SU-DHL-6 (cell line): ENCODE data around the gene PTPRN2.

Source experiments
- H2AFZ ChIP-seq: fragments of 200-600 bp; sonication (generic); 2 replicates; pipeline ENCODE4 v1.6.1; 2014; ENCODE audit warnings: low read depth, mild to moderate bottlenecking, moderate library complexity, mixed read lengths, antibody characterized with exemption, low read length; ENCODE audit not compliant: severe bottlenecking
- H3F3A ChIP-seq: fragments of 200-600 bp; shearing (Covaris generic); 2 replicates; pipeline ENCODE4 v1.6.0; 2016; ENCODE audit warnings: antibody characterized with exemption, mild to moderate bottlenecking; ENCODE audit not compliant: insufficient read depth
- H3K27ac ChIP-seq: fragments of 200-600 bp; sonication (generic); 2 replicates; pipeline ENCODE4 v1.5.1; 2016; ENCODE audit warnings: low read depth, mild to moderate bottlenecking, low read length, moderate library complexity, mixed read lengths
- H3K27me3 ChIP-seq: fragments of 200-600 bp; sonication (generic), shearing (Covaris generic); 2 replicates; pipeline ENCODE4 v1.6.0; 2014; ENCODE audit warnings: mild to moderate bottlenecking, low read length
- H3K36me3 ChIP-seq: fragments of 200-600 bp; sonication (generic); 2 replicates; pipeline ENCODE4 v1.6.1; 2014; ENCODE audit warnings: mild to moderate bottlenecking, low read length, mixed read lengths
- H3K4me2 ChIP-seq: fragments of 300-600, 200-600 bp; shearing (Covaris generic), sonication (generic); 2 replicates; pipeline ENCODE4 v1.6.0; 2014; ENCODE audit warnings: low read length, low read depth, mild to moderate bottlenecking; ENCODE audit not compliant: poor library complexity, severe bottlenecking
- H3K4me3 ChIP-seq: fragments of 200-600 bp; sonication (generic); 2 replicates; pipeline ENCODE4 v1.5.1; 2014; ENCODE audit warnings: antibody characterized with exemption, low read length, mild to moderate bottlenecking, mixed read lengths; ENCODE audit not compliant: insufficient read depth, poor library complexity, severe bottlenecking
- H3K79me2 ChIP-seq: fragments of 200-600 bp; sonication (generic); 2 replicates; pipeline ENCODE4 v1.6.1; 2014; ENCODE audit warnings: mild to moderate bottlenecking, low read length, moderate library complexity; ENCODE audit not compliant: insufficient read depth
- H3K9ac ChIP-seq: fragments of 200-600 bp; sonication (generic); 2 replicates; pipeline ENCODE4 v1.7.0; 2014; ENCODE audit warnings: mild to moderate bottlenecking, low read length
- H3K9me2 ChIP-seq: fragments of 200-600 bp; sonication (generic); replicated peaks from 2 replicates; pipeline ENCODE4 v1.6.1; 2014; ENCODE audit warnings: low read length; ENCODE audit not compliant: insufficient read depth
- H3K9me3 ChIP-seq: fragments of 200-600 bp; sonication (generic); 2 replicates; pipeline ENCODE4 v1.6.1; 2014; ENCODE audit warnings: low read length, mixed read lengths; ENCODE audit not compliant: insufficient read depth
- H4K20me1 ChIP-seq: fragments of 200-600 bp; sonication (generic); 2 replicates; pipeline ENCODE4 v1.6.1; 2014; ENCODE audit warnings: low read depth, mild to moderate bottlenecking, antibody characterized with exemption, low read length, moderate library complexity, mixed read lengths
- CTCF ChIP-seq: fragments of 200-600 bp; sonication (generic); IDR thresholded peaks from one replicate; pipeline ENCODE4 v1.5.1; 2017; ENCODE audit warnings: antibody characterized with exemption, mild to moderate bottlenecking, low read length, moderate library complexity; ENCODE audit not compliant: insufficient read depth, poor library complexity, severe bottlenecking
- EZH2phosphoT487 ChIP-seq: fragments of 200-600 bp; sonication (generic), shearing (Covaris generic); conservative IDR thresholded peaks from 2 replicates; pipeline ENCODE4 v1.6.1; 2018; ENCODE audit warnings: mild to moderate bottlenecking, antibody characterized with exemption, low read length, moderate library complexity, mixed read lengths

PTPRN2 gene

GRCh38 chr7:158113321-158114025 is 474.1 kb downstream of the PTPRN2 start:
- H3K9me2 ChIP-seq = no peaks in the 10 kb centered on the region

GRCh38 chr7:158112571-158113320 is 474.9 kb downstream of the PTPRN2 start:
- no peaks in the 10 kb centered on the region for H3K36me3 ChIP-seq
- no peaks in the 10 kb centered on the region for H3F3A ChIP-seq
- H3K9me2 ChIP-seq = no peaks in the 10 kb centered on the region
- H2AFZ ChIP-seq = no peak overlapping the region
- no peaks in the 10 kb centered on the region for H4K20me1 ChIP-seq
- H3K79me2 ChIP-seq = no peaks in the 10 kb centered on the region
- no peak overlapping the region for H3K4me3 ChIP-seq
- H3K4me2 ChIP-seq = no peak overlapping the region
- no peaks in the 10 kb centered on the region for H3K9me3 ChIP-seq
- no peak for TF ChIP-seq CTCF
- no peak for TF ChIP-seq EZH2phosphoT487
- no peak overlapping the region for H3K27ac ChIP-seq
- H3K9ac ChIP-seq = no peak overlapping the region
- H3K27me3 ChIP-seq = no peaks in the 10 kb centered on the region

More at GRCh38 chr7:158113321-158114025, 474.1 kb downstream of the PTPRN2 start:
- Histone ChIP-seq H3K27me3 (no peaks in the 10 kb centered on the region), H3K36me3 (no peaks in the 10 kb centered on the region), H3K4me2 (no peak overlapping the region), H3K9me3 (no peaks in the 10 kb centered on the region), H4K20me1 (no peaks in the 10 kb centered on the region), H3F3A (no peaks in the 10 kb centered on the region), H3K4me3 (no peak overlapping the region), H3K27ac (no peak overlapping the region), H2AFZ (no peak overlapping the region), H3K79me2 (no peaks in the 10 kb centered on the region), H3K9ac (no peak overlapping the region)
- no peak for TF ChIP-seq EZH2phosphoT487
- no peak for TF ChIP-seq CTCF

GRCh38 chr7:158111906-158112570 is 475.6 kb downstream of the PTPRN2 start:
- Histone ChIP-seq H2AFZ (no peak overlapping the region), H3F3A (no peaks in the 10 kb centered on the region), H3K4me3 (no peak overlapping the region), H3K36me3 (no peaks in the 10 kb centered on the region), H4K20me1 (no peaks in the 10 kb centered on the region), H3K9me2 (no peaks in the 10 kb centered on the region), H3K27me3 (no peaks in the 10 kb centered on the region), H3K27ac (no peak overlapping the region), H3K9me3 (no peaks in the 10 kb centered on the region), H3K4me2 (no peak overlapping the region), H3K9ac (no peak overlapping the region), H3K79me2 (no peaks in the 10 kb centered on the region)
- TF ChIP-seq CTCF = no peak
- no peak for TF ChIP-seq EZH2phosphoT487
